ENCODE data around the gene KCNH3. TPM values are rescaled to one million over a fixed set of nuclear protein-coding genes. Genes with fewer than 3 reads are reported as not detected.

KCNH3 gene
- total and polyA plus RNA-seq, 2 of the 8 experiments (the other 6 are each of a cell fraction or from before 2014, with no cell fraction given) = 0.24 to 0.50 TPM

GRCh38 chr12:49562233-49562632 is 23.4 kb downstream of the KCNH3 start:
- H2AFZ ChIP-seq (ENCODE audit: low read length) = no peak overlapping the region
- no peak overlapping the region for H2BK20ac ChIP-seq (ENCODE audit: low read length)
- H3K9ac ChIP-seq (replicated peaks in 1 of 4; ENCODE audit: extremely low read depth in 1 of 4, low read depth in 3 of 4, low read length in 3 of 4) = no peak overlapping the region
- 0 out of 2 replicates have a peak, but pooled peaks cover 1% of the 10 kb centered on the region for H3K23me2 ChIP-seq (ENCODE audit: low read depth, low read length)
- ChIA-PET CTCF (ENCODE audit: partially characterized antibody) (interaction anchor here (0.6 to 14.0 kb wide), 5 partner anchors 9 to 203 kb away, joined by 3 to 140 read pairs (median 38); no protein-coding TSS in a partner anchor), POLR2A (ENCODE audit: partially characterized antibody) (interaction anchor here (0.6 to 9.1 kb wide), 6 partner anchors 9 to 51 kb away, joined by 3 to 72 read pairs (median 3); no protein-coding TSS in a partner anchor)
- no peak overlapping the region for H2AK5ac ChIP-seq (ENCODE audit: low read depth, low read length)
- FAIRE-seq (no peak), DNase-seq (ENCODE audit: low read depth in 1 of 2, low spot score in 2 of 2) (no peak)
- no peak overlapping the region for H3K18ac ChIP-seq (ENCODE audit: extremely low read depth, low read length)
- H4K8ac ChIP-seq (ENCODE audit: extremely low read depth, insufficient read depth, low read length) = no peak overlapping the region
- H3K79me1 ChIP-seq (ENCODE audit: low read depth, low read length) = peaks cover 13% of the 10 kb centered on the region
- H3K4ac ChIP-seq (replicated peaks; ENCODE audit: insufficient read length, low read depth, low read length) = no peak overlapping the region
- no peaks in the 10 kb centered on the region; a peak in 3 of 7 replicates for H3K4me1 ChIP-seq (replicated peaks in 1 of 4; ENCODE audit: control insufficient read depth in 3 of 4, insufficient read depth in 4 of 4, low read length in 3 of 4)
- H2BK120ac ChIP-seq (replicated peaks; ENCODE audit: low read depth, low read length) = no peak overlapping the region
- no peak overlapping the region for H3K56ac ChIP-seq (replicated peaks; ENCODE audit: insufficient read length, low read depth, low read length)
- no peak overlapping the region for H2BK5ac ChIP-seq (ENCODE audit: low read depth, low read length)
- WGBS, 2 experiments (ENCODE audit: extremely low coverage in 1 of 2, insufficient coverage in 1 of 2, insufficient read length in 1 of 2, insufficient replicate concordance in 2 of 2, low coverage in 1 of 2, low lambda C conversion rate in 2 of 2, missing lambda C conversion rate in 1 of 2) = 91% methylated on average over 6 of the region's 6 CpGs; no CpG with 5 or more reads in 1 of the 2 experiments
- no peak overlapping the region for H4K5ac ChIP-seq (ENCODE audit: insufficient read length, low read depth, low read length)
- H2BK15ac ChIP-seq (ENCODE audit: low read length) = no peak overlapping the region
- H3K23ac ChIP-seq (ENCODE audit: insufficient read length) = no peak overlapping the region
- no peaks in the 10 kb centered on the region for H3K9me3 ChIP-seq (ENCODE audit: insufficient read depth in 2 of 2, low read depth in 1 of 2, low read length in 1 of 2)
- no peak overlapping the region for H4K91ac ChIP-seq (replicated peaks; ENCODE audit: insufficient read length, low read length)
- H3K14ac ChIP-seq (ENCODE audit: insufficient read length) = no peak overlapping the region
- H3K79me2 ChIP-seq (ENCODE audit: control insufficient read depth in 1 of 2, insufficient read depth in 2 of 2, low read length in 2 of 2) = peaks cover 0 to 13% of the 10 kb centered on the region in 2 experiments; a peak in 2 of 4 replicates
- H2BK12ac ChIP-seq (ENCODE audit: low read depth, low read length) = no peak overlapping the region
- no peaks in the 10 kb centered on the region for H3K27me3 ChIP-seq (replicated peaks in 1 of 4; ENCODE audit: control insufficient read depth in 3 of 4, extremely low read depth in 1 of 4, insufficient read depth in 3 of 4, low read length in 3 of 4)
- TF ChIP-seq RBBP5 (IDR thresholded peaks at IDR 0.05; ENCODE audit: borderline replicate concordance, low read depth, low read length) (no peak), SP2 (IDR thresholded peaks at IDR 0.05; ENCODE audit: low read length) (no peak), HDAC2 (IDR thresholded peaks at IDR 0.05; ENCODE audit: borderline replicate concordance in 1 of 2, low read depth in 2 of 2, low read length in 2 of 2) (no peak)
- H3K4me2 ChIP-seq (ENCODE audit: insufficient read depth in 1 of 2, low read depth in 2 of 2, low read length in 2 of 2) = no peak overlapping the region
- H3K4me3 ChIP-seq (ENCODE audit: extremely low read depth in 1 of 4, insufficient read depth in 2 of 4, low read depth in 3 of 4, low read length in 4 of 4) = no peak overlapping the region
- H3K27ac ChIP-seq (ENCODE audit: low read depth, low read length) = no peak overlapping the region
- H4K20me1 ChIP-seq (replicated peaks in 1 of 2; ENCODE audit: control insufficient read depth in 1 of 2, insufficient read depth in 2 of 2, low read length in 2 of 2) = peaks cover 0 to 15% of the 10 kb centered on the region in 2 experiments
- peaks cover 26 to 65% (median 44%) of the 10 kb centered on the region in 4 experiments; a peak in 7 of 8 replicates for H3K36me3 ChIP-seq (ENCODE audit: control insufficient read depth in 2 of 4, insufficient read depth in 4 of 4, low read length in 3 of 4)

All from H1 (cell line).